Measurements from ENCODE around the gene CHIT1. TPM values are rescaled to one million over a fixed set of nuclear protein-coding genes. Genes with fewer than 3 reads are reported as not detected.

CHIT1 gene
- total and polyA plus RNA-seq, 9 of the 15 experiments (the other 6 are each of a cell fraction or from before 2014, with no cell fraction given): not detected

GRCh38 chr1:203267347-203267846 is 37.9 kb upstream of the CHIT1 start (continued):
- TF ChIP-seq HNRNPLL (IDR thresholded peaks at IDR 0.05; ENCODE audit: low read depth, low read length, poor library complexity, severe bottlenecking) (no peak), NCOA1 (IDR thresholded peaks at IDR 0.05; ENCODE audit: low read depth) (no peak), ZNF77 (CRISPR knock-in tag; IDR thresholded peaks at IDR 0.05) (no peak), ZNF232 (CRISPR knock-in tag; IDR thresholded peaks at IDR 0.05) (no peak), STAG1 (CRISPR knock-in tag; IDR thresholded peaks at IDR 0.05; ENCODE audit: borderline replicate concordance) (peak; percentile 49; the same call in 1 of the 2 replicates), TRIM28 (IDR thresholded peaks at IDR 0.05) (no peak), HSF4 (CRISPR knock-in tag; IDR thresholded peaks at IDR 0.05; ENCODE audit: borderline replicate concordance) (no peak), SIRT6 (IDR thresholded peaks at IDR 0.05; ENCODE audit: low read depth, low read length) (no peak), MTA3 (IDR thresholded peaks at IDR 0.05; ENCODE audit: borderline replicate concordance) (peak; percentile 49; the same call in 1 of the 2 replicates), BHLHE40 (IDR thresholded peaks at IDR 0.05; ENCODE audit: low read length) (no peak), ARID2 (IDR thresholded peaks at IDR 0.05) (peak; percentile 49; the same call in 1 of the 2 replicates), MEF2A (IDR thresholded peaks at IDR 0.05; ENCODE audit: control insufficient read depth, low read depth, low read length) (no peak), FOXP4 (CRISPR knock-in tag; IDR thresholded peaks at IDR 0.05; ENCODE audit: borderline replicate concordance) (no peak), MCM2 (IDR thresholded peaks at IDR 0.05; ENCODE audit: low read depth) (no peak), ZBTB26 (CRISPR knock-in tag; IDR thresholded peaks at IDR 0.05) (no peak), SPI1 (IDR thresholded peaks at IDR 0.05; ENCODE audit: borderline replicate concordance, low read depth, low read length) (no peak; the same call in 1 of the 2 replicates), MYBL2 (IDR thresholded peaks at IDR 0.05; ENCODE audit: low read depth) (no peak), MYBL2 (CRISPR knock-in tag; IDR thresholded peaks at IDR 0.05; ENCODE audit: borderline replicate concordance) (no peak), RBM15 (IDR thresholded peaks at IDR 0.05; ENCODE audit: insufficient read depth, low read length) (no peak), ZNF766 (CRISPR knock-in tag; conservative IDR thresholded peaks at IDR 0.05) (peak; percentile 94), RAD21 (CRISPR knock-in tag; conservative IDR thresholded peaks at IDR 0.05 in 1 of 2, IDR thresholded peaks at IDR 0.05 in 1 of 2) (peak; percentile 88 to 92), SMAD4 (CRISPR knock-in tag; conservative IDR thresholded peaks at IDR 0.05) (no peak), NCOA2 (IDR thresholded peaks at IDR 0.05; ENCODE audit: partially characterized antibody in 2 of 2) (no peak), CREBBP (IDR thresholded peaks at IDR 0.05; ENCODE audit: low read depth, low read length) (no peak), JUND (IDR thresholded peaks at IDR 0.05; ENCODE audit: borderline replicate concordance, low read depth, low read length) (no peak; the same call in 1 of the 2 replicates), JUND (tag; IDR thresholded peaks at IDR 0.05; ENCODE audit: borderline replicate concordance, low read depth, low read length) (no peak; the same call in 2 of the 3 replicates)
